ENCODE measurements around the gene C13orf46. TPM values are rescaled to one million over a fixed set of nuclear protein-coding genes. Genes with fewer than 3 reads are reported as not detected.

Gene C13orf46
- total RNA-seq, 4 donors from 2014 or later = 0.41 to 77.4 (median 1.1) TPM; not detected in 1

- no peaks in the 10 kb centered on the region for H3K9me3 ChIP-seq
- no peak overlapping the region for H3K4me3 ChIP-seq
- TF ChIP-seq POLR2AphosphoS5 (IDR thresholded peaks at IDR 0.05) = no peak
- no peak for TF ChIP-seq EP300 (IDR thresholded peaks at IDR 0.05; ENCODE audit: low read depth)
- no peak for TF ChIP-seq CTCF (IDR thresholded peaks at IDR 0.05)
- TF ChIP-seq POLR2A (IDR thresholded peaks at IDR 0.05) = no peak
- H3K27me3 ChIP-seq = peaks cover 39% of the 10 kb centered on the region
- no peak overlapping the region for H3K27ac ChIP-seq
- DNase-seq = peak; percentile 51
- in situ Hi-C loops (cut with MboI; ENCODE audit: low pct_ligation_motif_present in 1 of 4, low pct_unique_long_range_greater_than_20kb in 1 of 4, low sequenced_read_pairs in 3 of 4) = loop anchor here in 1 of 4 donors (10.0 kb wide), 1 partner anchor 115 kb away; no protein-coding TSS in a partner anchor
- 56% methylated on average over 16 of the region's 16 CpGs; no CpG with 5 or more reads in 1 of the 2 donors for WGBS, 2 donors (ENCODE audit: low coverage in 1 of 2)
- H3K4me1 ChIP-seq = peaks cover 0 to 30% (median 15%) of the 10 kb centered on the region in 4 donors
- intact Hi-C loops (cut with DNase I; ENCODE audit: low total_unique reads) = no loop called here
- H3K36me3 ChIP-seq = no peaks in the 10 kb centered on the region
These were observed 34.0 kb downstream of the C13orf46 start for GRCh38 chr13:113939944-113940297.

- intact Hi-C loops (cut with DNase I; ENCODE audit: low total_unique reads) (no loop called here), in situ Hi-C loops (cut with MboI; ENCODE audit: low pct_ligation_motif_present in 1 of 4, low pct_unique_long_range_greater_than_20kb in 1 of 4, low sequenced_read_pairs in 3 of 4) (no loop called here)
- Histone ChIP-seq H3K27me3 (peaks cover 39% of the 10 kb centered on the region), H3K27ac (no peak overlapping the region), H3K36me3 (no peaks in the 10 kb centered on the region), H3K4me1 (peaks cover 0 to 30% (median 15%) of the 10 kb centered on the region in 4 donors), H3K4me3 (no peak overlapping the region), H3K9me3 (no peaks in the 10 kb centered on the region)
- DNase-seq = no peak
- no peak for TF ChIP-seq POLR2AphosphoS5 (IDR thresholded peaks at IDR 0.05)
- no peak for TF ChIP-seq CTCF (IDR thresholded peaks at IDR 0.05)
- TF ChIP-seq EP300 (IDR thresholded peaks at IDR 0.05; ENCODE audit: low read depth) = no peak
- TF ChIP-seq POLR2A (IDR thresholded peaks at IDR 0.05) = no peak
- WGBS, 2 donors (ENCODE audit: low coverage in 1 of 2) = 40 to 54% methylated on average over 5 to 28 of the region's 28 CpGs
These were observed 34.5 kb downstream of the C13orf46 start for GRCh38 chr13:113939129-113939943.

- H3K27ac ChIP-seq = no peak overlapping the region
- no peak for DNase-seq
- H3K4me1 ChIP-seq = peaks cover 0 to 30% (median 15%) of the 10 kb centered on the region in 4 donors
- intact Hi-C loops (cut with DNase I; ENCODE audit: low total_unique reads) = no loop called here
- TF ChIP-seq CTCF (IDR thresholded peaks at IDR 0.05) (no peak), POLR2A (IDR thresholded peaks at IDR 0.05) (no peak), EP300 (IDR thresholded peaks at IDR 0.05; ENCODE audit: low read depth) (no peak), POLR2AphosphoS5 (IDR thresholded peaks at IDR 0.05) (no peak)
- peaks cover 39% of the 10 kb centered on the region for H3K27me3 ChIP-seq
- in situ Hi-C loops (cut with MboI; ENCODE audit: low pct_ligation_motif_present in 1 of 4, low pct_unique_long_range_greater_than_20kb in 1 of 4, low sequenced_read_pairs in 3 of 4) = no loop called here
- H3K9me3 ChIP-seq = no peaks in the 10 kb centered on the region
- H3K4me3 ChIP-seq = no peak overlapping the region
- WGBS, 2 donors (ENCODE audit: low coverage in 1 of 2) = 51% methylated on average over 11 of the region's 11 CpGs; no CpG with 5 or more reads in 1 of the 2 donors
- H3K36me3 ChIP-seq = no peaks in the 10 kb centered on the region
These were observed 35.2 kb downstream of the C13orf46 start for GRCh38 chr13:113938716-113939115.

- Histone ChIP-seq H3K4me1 (peaks cover 0 to 30% (median 15%) of the 10 kb centered on the region in 4 donors), H3K27ac (no peak overlapping the region), H3K9me3 (no peaks in the 10 kb centered on the region), H3K4me3 (no peak overlapping the region), H3K36me3 (no peaks in the 10 kb centered on the region), H3K27me3 (peaks cover 39% of the 10 kb centered on the region)
- intact Hi-C loops (cut with DNase I; ENCODE audit: low total_unique reads) = no loop called here
- DNase-seq = no peak
- 58% methylated on average over 7 of the region's 7 CpGs; no CpG with 5 or more reads in 1 of the 2 donors for WGBS, 2 donors (ENCODE audit: low coverage in 1 of 2)
- TF ChIP-seq POLR2AphosphoS5 (IDR thresholded peaks at IDR 0.05) = no peak
- no peak for TF ChIP-seq CTCF (IDR thresholded peaks at IDR 0.05)
- TF ChIP-seq EP300 (IDR thresholded peaks at IDR 0.05; ENCODE audit: low read depth) = no peak
- no peak for TF ChIP-seq POLR2A (IDR thresholded peaks at IDR 0.05)
- in situ Hi-C loops (cut with MboI; ENCODE audit: low pct_ligation_motif_present in 1 of 4, low pct_unique_long_range_greater_than_20kb in 1 of 4, low sequenced_read_pairs in 3 of 4) = no loop called here
These were observed 35.6 kb downstream of the C13orf46 start for GRCh38 chr13:113938246-113938645.
